ENCODE results near the gene ERN1. TPM values are rescaled to one million over a fixed set of nuclear protein-coding genes. Genes with fewer than 3 reads are reported as not detected.
A peak's percentile ranks its signal among the peaks of the same experiment; 100 is the strongest.

Gene ERN1
- total RNA-seq, 1 experiment from 2014 or later: 8.0 TPM

DNA sequence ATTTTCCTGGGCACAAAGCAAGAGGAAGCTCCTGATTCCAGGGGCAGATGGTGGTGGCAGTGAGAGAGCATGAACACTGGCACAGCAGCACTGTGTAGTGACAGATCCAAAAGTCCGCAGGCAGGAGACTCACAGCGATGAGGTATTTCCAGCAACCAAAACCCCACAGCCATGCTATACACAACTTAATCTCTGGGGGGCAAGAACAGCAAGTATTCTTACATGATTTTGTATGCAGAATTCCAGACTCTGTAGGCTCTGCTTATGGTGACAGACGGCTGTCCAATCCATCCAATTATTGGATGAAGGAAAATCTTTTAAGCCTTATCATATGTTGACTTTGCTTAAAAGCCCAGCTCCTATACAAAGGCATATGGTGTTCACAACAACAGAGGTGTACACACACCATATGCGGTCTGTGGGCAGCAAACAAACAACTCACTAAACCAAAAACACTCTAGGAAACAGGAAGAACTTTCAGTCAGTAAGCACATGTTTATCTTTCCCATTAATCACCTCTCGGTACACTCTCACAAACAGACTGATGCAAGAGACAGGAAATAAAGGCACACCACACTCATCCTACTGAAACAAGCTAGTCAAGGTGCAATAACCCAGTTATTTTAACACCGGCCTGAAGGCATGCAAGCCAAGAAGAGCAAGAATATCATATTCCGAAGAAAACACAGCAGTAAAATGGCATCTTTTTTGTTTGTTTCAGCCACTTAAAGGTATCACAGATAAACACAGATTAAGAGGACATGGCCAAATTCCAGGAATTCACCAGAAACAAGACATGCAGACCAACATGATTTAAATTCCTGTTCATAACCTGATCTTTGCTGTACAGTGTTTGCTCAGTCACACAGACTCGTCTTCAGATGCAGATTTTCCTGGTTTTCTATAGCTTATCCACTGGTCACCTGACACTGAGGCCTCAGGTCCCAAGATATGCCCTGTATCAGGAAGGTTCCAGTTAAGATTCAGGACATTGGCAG is 47.8 kb downstream of the ERN1 start:
- CTCF ChIA-PET: no interaction called here
- DNase-seq (ENCODE audit: low spot score): peak; percentile 28
- Histone ChIP-seq H3K36me3 (ENCODE audit: insufficient read depth, low read length, poor library complexity, severe bottlenecking) (no peaks in the 10 kb centered on the region), H3K4me3 (ENCODE audit: low read depth, low read length, poor library complexity, severe bottlenecking) (no peak overlapping the region), H3K27me3 (replicated peaks; ENCODE audit: insufficient read depth, low read depth, low read length, poor library complexity) (no peaks in the 10 kb centered on the region), H3K27ac (ENCODE audit: low read depth, low read length, poor library complexity, severe bottlenecking) (peak overlapping the region; percentile 56), H3K4me1 (ENCODE audit: insufficient read depth, low read length, poor library complexity, severe bottlenecking) (peaks cover 13% of the 10 kb centered on the region), H3K9me3 (ENCODE audit: low read depth, low read length, poor library complexity, severe bottlenecking) (no peaks in the 10 kb centered on the region)
- TF ChIP-seq, protein P1, sequence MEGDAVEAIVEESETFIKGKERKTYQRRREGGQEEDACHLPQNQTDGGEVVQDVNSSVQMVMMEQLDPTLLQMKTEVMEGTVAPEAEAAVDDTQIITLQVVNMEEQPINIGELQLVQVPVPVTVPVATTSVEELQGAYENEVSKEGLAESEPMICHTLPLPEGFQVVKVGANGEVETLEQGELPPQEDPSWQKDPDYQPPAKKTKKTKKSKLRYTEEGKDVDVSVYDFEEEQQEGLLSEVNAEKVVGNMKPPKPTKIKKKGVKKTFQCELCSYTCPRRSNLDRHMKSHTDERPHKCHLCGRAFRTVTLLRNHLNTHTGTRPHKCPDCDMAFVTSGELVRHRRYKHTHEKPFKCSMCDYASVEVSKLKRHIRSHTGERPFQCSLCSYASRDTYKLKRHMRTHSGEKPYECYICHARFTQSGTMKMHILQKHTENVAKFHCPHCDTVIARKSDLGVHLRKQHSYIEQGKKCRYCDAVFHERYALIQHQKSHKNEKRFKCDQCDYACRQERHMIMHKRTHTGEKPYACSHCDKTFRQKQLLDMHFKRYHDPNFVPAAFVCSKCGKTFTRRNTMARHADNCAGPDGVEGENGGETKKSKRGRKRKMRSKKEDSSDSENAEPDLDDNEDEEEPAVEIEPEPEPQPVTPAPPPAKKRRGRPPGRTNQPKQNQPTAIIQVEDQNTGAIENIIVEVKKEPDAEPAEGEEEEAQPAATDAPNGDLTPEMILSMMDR (conservative IDR thresholded peaks at IDR 0.05; ENCODE audit: low read depth, low read length): no peak; the same call in 1 of the 2 replicates
- TF ChIP-seq EZH2 (IDR thresholded peaks at IDR 0.05; ENCODE audit: borderline replicate concordance, low read depth, low read length, poor library complexity, severe bottlenecking): no peak
- POLR2A ChIA-PET (ENCODE audit: low non-redundant PET): no interaction called here
- intact Hi-C loops (cut with micrococcal nuclease; ENCODE audit: unreplicated experiment): no loop called here
- BruUV-seq (replicated peaks): no TSS peak

DNA sequence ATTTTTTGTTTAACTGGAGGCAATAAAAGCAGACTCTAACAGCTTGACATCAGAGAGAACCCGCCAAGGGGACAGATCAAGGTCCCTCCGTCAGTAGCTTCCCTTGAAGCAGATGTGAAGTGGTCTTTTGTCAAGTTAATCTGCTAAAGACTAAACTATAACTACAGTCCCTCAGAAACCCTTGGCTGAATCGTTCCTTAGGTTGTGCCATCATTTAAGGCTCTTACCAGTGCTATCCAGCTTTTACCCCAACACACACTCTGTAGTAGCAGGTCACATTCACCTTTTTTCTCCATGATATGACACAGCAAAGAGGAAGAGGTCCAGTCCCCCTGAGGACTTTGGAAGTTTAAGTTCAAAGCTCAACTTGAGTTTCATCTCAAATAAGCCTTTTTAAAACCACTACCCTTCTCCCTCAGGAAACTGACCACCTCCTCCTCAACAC is 49.7 kb downstream of the ERN1 start:
- POLR2A ChIA-PET (ENCODE audit: low non-redundant PET): no interaction called here
- CTCF ChIA-PET: interaction anchor here (1.5 kb wide), 1 partner anchor 16 kb away, joined by 4 read pairs; no protein-coding TSS in a partner anchor
- intact Hi-C loops (cut with micrococcal nuclease; ENCODE audit: unreplicated experiment): no loop called here
- H3K4me1 ChIP-seq (ENCODE audit: insufficient read depth, low read length, poor library complexity, severe bottlenecking): peaks cover 13% of the 10 kb centered on the region
- no peak for DNase-seq (ENCODE audit: low spot score)
- no peak for TF ChIP-seq EZH2 (IDR thresholded peaks at IDR 0.05; ENCODE audit: borderline replicate concordance, low read depth, low read length, poor library complexity, severe bottlenecking)
- TF ChIP-seq, protein P1 (conservative IDR thresholded peaks at IDR 0.05; ENCODE audit: low read depth, low read length): no peak
- H3K27ac ChIP-seq (ENCODE audit: low read depth, low read length, poor library complexity, severe bottlenecking): no peak overlapping the region
- no peaks in the 10 kb centered on the region for H3K36me3 ChIP-seq (ENCODE audit: insufficient read depth, low read length, poor library complexity, severe bottlenecking)
- no peak overlapping the region for H3K4me3 ChIP-seq (ENCODE audit: low read depth, low read length, poor library complexity, severe bottlenecking)
- H3K9me3 ChIP-seq (ENCODE audit: low read depth, low read length, poor library complexity, severe bottlenecking): no peaks in the 10 kb centered on the region
- H3K27me3 ChIP-seq (replicated peaks; ENCODE audit: insufficient read depth, low read depth, low read length, poor library complexity): no peaks in the 10 kb centered on the region
- BruUV-seq (replicated peaks): no TSS peak

DNA sequence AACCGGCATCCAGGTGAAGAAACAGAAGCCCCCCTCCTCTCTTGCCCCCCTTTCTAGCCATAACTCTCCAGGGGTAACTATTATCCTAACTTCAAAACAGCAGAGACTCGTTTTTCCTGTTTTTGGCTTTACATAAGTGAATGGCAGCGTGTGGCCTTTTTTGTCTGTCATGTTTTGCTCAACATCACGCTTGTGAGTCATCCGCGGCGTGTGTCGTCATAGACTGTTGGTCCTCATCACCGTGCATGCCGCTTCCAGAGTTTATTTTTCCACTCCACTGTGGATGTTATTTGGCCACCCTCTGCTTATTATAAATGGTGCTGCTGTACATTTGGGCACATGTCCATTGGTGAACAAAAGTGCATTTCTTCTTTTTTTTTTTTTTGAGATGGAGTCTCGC is 52.6 kb downstream of the ERN1 start:
- ChIA-PET CTCF (interaction anchor here (0.6 kb wide), 1 partner anchor 37 kb away, joined by 7 read pairs; no protein-coding TSS in a partner anchor), POLR2A (ENCODE audit: low non-redundant PET) (no interaction called here)
- peaks cover 6% of the 10 kb centered on the region for H3K4me1 ChIP-seq (ENCODE audit: insufficient read depth, low read length, poor library complexity, severe bottlenecking)
- BruUV-seq (replicated peaks): no TSS peak
- H3K9me3 ChIP-seq (ENCODE audit: low read depth, low read length, poor library complexity, severe bottlenecking): no peaks in the 10 kb centered on the region
- no peak for DNase-seq (ENCODE audit: low spot score)
- no peaks in the 10 kb centered on the region for H3K27me3 ChIP-seq (replicated peaks; ENCODE audit: insufficient read depth, low read depth, low read length, poor library complexity)
- H3K36me3 ChIP-seq (ENCODE audit: insufficient read depth, low read length, poor library complexity, severe bottlenecking): no peaks in the 10 kb centered on the region
- no peak for TF ChIP-seq EZH2 (IDR thresholded peaks at IDR 0.05; ENCODE audit: borderline replicate concordance, low read depth, low read length, poor library complexity, severe bottlenecking)
- TF ChIP-seq, protein P1 (conservative IDR thresholded peaks at IDR 0.05; ENCODE audit: low read depth, low read length): no peak
- H3K4me3 ChIP-seq (ENCODE audit: low read depth, low read length, poor library complexity, severe bottlenecking): no peak overlapping the region
- H3K27ac ChIP-seq (ENCODE audit: low read depth, low read length, poor library complexity, severe bottlenecking): no peak overlapping the region
- intact Hi-C loops (cut with micrococcal nuclease; ENCODE audit: unreplicated experiment): no loop called here
